ENCODE results near the gene MYO18B.

MYO18B gene

DNA sequence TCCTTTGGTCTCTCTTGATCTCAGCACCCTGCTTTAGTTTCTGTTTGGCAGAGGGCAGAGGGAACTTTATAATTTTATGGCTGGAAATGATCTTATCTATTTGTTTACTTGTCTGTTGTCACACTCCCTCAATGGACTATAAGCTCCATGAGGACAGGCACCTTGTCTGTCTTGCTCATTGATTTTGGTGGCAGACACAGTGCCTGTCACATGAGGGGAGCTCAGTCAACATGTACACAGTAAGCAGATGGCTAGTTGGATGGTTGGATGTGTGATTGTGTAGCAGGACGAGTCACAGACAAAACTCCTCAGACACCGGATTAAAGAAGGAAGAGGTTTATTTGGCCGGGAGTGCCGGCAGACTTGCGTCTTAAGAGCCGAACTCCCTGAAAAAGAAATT lies 80.4 kb downstream of the MYO18B start:
- no peak for DNase-seq

DNA sequence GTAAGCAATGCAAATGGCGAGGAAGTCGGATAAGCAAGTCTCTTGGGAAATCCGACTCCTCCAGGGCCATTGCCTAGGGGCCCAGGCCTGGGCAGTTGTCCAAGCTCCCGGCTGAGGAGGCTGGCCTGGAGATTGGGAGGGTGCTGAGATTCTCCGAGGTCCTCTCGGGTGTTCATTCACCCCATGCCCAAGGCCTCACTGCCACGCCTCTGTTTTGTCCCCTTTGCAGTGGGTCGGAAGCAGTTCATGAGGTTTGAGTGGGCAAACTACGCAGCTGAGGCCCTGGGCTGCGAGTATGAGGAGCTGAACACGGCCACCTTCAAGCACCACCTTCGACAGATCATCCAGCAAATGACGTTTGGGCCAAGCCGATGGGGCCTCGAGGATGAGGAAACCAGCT lies 81.3 kb downstream of the MYO18B start:
- DNase-seq, result no peak

GRCh38 chr22:25824828-25825423 lies 82.9 kb downstream of the MYO18B start:
- DNase-seq, result peak in 4 of 51 donors; percentile 2 to 11 (median 7)

GRCh38 chr22:25827415-25827814 lies 85.4 kb downstream of the MYO18B start:
- DNase-seq, result peak in 25 of 51 donors; percentile 3 to 47 (median 13)

- DNase-seq, result no peak
Measured at GRCh38 chr22:25828422-25828821, 86.4 kb downstream of the MYO18B start.

GRCh38 chr22:25829237-25829636 lies 87.2 kb downstream of the MYO18B start:
- DNase-seq, result no peak

DNA sequence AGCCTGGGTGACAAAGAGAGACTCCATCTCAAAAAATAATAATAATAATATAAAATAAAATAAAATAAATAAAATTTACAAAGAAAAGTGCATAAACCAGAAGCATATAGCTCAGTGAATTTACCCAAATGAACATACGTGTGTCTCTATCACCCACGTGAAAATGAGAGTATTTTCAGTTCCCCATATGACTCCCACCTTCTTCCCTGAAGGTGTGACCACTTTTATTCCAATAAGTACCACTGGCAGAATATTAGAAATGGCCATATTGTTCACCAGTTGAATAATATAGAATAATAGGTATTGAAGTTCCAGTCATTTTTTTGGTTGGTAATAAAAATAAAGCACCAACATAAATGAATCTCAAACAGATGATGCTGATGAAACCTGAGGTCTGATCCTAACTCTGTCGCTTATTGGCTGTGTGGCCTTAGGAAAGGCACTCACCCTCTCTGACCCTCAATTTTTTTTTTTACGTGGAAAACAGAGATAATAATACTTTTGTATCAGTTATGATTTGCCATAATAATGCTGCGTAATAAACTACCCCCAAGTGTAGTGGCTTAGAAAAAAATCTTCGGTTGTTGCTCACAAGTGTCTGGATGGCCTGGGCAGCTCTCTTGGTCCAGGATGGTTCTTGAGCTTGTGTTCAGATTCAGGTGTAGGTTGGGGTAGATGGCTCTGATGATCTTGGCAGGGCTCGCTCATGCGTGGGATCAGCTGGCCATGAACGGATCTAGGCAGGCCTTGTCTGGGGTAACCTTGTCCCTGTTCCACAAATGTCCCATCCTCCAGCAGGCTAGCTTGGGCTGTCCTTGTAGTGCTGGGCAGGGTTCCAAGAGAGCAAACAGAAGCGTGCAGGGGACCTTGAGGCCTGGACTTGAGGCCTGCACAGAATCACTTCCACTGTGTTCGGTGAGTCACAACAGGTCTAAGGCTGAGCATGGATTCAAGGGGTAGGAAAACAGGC lies 88.1 kb downstream of the MYO18B start:
- DNase-seq, result no peak

GRCh38 chr22:25833091-25833490 lies 91.1 kb downstream of the MYO18B start:
- no peak for DNase-seq

GRCh38 chr22:25833676-25834075 lies 91.7 kb downstream of the MYO18B start:
- no peak for DNase-seq

GRCh38 chr22:25834490-25834889 lies 92.5 kb downstream of the MYO18B start:
- DNase-seq, result no peak

DNA sequence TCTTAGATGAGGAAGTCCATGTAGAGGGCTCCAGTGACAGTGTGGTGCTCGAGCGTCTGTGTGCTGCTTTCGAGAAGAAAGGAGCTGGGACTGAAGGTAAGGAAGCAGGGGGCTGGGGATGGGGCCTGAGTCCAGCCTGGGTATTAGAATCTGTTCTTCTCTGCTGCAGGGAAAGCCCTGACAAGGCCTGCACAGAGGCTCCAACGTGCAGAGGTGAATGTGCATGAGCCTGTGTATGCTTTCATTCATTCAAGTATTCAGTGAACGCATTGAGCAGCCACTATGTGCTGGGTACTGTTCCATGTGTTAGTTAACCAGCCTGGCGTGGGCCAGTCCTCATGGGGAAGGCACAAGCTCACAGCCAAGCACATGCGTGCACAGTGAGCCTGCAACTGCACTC lies 93.4 kb downstream of the MYO18B start:
- no peak for DNase-seq

DNA sequence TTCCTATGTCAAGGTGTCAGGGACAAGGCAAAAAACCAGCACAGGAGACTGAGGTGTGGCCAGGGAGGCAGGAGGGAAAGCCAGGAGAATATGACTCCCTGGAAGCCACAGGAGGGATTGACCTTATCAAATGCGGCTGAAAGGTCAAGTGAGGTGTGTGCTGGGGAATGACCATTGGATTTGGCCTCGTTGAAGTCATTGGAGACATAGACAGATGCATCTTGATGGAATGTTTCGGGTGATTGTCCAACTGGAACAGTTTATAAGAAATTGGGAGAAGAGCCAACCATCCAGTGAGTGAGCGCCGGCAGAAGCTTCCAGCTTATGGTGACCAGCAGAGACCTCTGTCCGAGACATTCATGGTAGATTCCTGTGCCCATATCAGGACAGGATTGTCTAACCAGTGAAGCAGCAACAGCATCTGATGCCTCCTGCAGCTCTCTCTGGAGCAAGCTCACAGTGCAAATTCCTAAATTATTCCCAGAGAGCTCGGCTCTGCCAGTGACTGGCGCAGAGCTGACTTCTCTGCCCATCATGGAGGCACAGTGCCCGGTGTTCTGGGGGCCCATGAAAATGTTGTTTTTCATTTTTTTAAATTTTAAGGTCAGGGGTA lies 95.4 kb downstream of the MYO18B start:
- DNase-seq, result no peak

DNA sequence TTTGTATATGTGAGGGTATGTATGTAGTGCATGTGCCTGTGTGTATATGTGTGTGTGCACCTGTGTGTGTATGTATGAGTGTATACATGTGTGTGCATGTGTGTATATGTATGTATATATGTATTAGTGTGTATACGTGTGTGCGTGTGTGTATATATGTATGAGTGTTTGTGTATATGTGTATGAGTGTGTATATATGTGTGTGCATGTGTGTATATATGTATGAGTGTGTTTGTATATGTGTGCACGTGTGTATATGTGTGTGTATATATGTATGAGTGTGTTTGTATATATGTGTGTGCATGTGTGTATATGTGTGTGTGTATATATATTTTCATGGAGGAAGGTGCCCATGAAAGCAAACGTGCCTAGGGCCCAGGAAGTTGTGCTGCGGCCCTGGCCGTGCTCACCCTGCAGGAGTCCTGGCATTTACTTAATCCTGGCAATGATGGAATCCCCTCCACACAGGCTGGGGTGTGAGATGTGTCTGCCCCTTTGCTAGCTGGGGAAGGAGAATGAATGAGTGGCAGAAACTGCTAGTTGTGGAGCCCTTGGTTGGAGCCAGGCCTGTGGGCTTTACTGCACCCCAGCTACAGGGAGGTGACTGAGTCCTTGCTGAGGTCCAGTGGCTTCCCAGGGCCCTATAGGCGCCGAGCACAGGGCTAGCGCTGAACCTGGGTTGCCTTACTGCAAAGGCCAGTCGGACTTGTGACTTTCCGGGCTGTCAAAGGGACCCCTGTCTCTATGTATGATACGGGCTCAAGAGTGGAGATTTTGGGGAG lies 97.2 kb downstream of the MYO18B start:
- no peak for DNase-seq

- DNase-seq, result no peak
Measured at GRCh38 chr22:25839755-25840154, 97.8 kb downstream of the MYO18B start.

GRCh38 chr22:25840167-25840566 lies 98.2 kb downstream of the MYO18B start:
- DNase-seq, result no peak

- no peak for DNase-seq
Measured at GRCh38 chr22:25840891-25841290, 98.9 kb downstream of the MYO18B start.

DNA sequence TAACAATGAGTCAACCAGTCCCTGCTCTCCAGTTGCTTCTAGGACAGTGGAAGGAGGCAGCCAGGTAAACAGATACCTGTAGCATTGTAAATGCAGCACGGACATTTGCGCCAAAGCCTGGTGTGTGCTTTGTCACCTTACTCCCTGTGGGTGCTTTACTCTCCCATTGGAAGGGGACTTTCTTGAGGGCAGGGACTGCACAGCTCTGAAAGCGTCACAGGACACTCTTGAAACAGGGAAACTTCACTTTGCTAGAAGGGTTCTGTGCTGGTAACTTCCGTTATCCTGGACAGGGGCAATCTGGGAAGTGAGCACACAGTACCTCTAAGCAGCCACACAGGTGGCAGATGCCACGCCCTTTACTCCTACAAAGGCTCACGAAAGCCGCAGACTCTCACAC lies 99.8 kb downstream of the MYO18B start:
- DNase-seq, result no peak

DNA sequence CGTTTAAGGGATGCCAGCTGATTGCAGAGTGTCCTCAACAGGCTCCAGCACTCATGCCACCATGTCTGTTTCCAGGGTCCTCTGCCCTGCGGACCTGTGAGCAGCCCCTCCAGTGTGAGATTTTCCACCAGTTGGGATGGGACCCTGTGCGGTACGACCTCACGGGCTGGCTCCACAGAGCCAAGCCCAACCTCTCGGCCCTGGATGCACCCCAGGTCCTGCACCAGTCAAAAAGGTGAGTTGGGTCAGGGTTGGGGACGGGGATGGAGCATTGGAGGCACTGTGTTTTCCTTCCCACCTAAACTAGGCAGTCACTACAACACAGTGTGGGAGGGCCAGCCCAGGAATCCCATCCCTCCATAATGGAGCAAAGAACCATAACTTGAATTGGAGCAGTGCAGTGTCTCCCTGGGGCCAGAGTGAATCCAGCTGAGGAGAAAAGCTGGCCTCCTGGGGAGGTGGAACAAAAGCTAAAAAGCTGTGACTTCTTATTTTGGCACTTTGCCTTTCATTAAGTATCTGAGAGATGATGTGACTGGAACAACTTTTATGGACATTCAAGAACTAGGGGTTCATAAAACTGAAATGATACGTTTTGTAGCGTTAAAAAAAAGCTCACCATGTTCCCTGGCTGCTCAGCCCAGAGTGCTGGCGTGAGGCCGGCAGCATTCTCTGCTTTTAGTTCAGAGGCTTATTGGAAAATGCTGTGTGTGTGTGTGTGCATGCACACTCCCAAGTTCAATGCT lies 101.8 kb downstream of the MYO18B start:
- no peak for DNase-seq

DNA sequence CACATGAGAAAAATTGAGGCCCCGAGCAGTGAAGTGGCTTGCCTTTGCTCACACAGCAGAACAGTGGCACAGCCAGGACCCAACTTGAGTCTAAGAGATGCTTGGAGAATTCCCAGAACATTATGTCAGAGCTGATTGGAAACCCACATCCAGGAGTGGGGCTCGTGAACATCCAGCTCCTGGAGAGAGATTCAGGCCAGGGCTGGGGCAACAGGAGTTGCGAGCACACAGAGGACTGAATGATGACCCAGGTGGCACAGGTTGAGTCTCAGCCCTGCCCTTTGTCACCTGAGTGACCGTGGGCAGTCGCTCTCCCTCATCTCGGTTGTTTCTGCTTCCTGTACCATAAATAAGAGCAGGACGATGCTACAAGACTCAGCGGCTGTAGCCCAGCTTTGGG lies 102.6 kb downstream of the MYO18B start:
- no peak for DNase-seq

DNA sequence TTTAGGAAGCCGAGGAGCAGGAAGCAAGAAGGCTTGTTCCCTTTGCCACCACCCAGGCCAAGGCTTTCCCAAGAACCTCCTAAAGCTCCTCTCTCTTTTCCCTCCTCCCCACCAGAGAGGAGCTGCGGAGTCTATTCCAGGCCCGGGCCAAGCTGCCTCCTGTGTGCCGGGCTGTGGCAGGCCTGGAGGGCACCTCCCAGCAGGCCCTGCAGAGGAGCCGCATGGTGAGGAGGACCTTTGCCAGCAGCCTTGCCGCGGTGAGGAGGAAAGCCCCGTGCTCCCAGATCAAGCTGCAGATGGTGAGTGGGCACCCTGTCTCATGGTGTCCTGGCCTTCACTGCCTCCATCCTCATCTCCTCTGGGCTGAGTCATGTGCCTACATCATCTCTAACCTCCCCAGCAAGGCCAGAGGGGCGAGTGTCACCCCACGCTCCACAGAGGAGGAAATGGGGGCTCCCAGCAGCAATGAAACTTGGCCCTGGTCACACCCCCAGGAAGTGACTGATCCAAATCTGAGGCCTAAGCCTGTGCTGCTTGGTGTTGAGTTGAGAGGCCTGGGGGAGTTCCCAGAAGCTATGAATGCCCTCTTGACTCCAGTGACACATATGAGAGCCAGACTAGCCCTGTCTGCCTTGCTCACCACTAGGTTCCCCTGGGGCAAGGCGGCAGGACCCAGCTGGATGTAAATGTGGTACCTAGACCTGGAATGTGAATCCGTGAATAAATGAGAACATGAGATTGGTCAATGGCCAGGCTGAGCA lies 104.2 kb downstream of the MYO18B start:
- no peak for DNase-seq
